Panc1 (cell line): ENCODE results near the gene HELB.

ENCODE experiments used
- CTCF ChIP-seq: fragments of 450-650 bp; IDR thresholded peaks from 2 replicates; pipeline ENCODE4 v1.5.1; 2017; ENCODE audit warnings: mild to moderate bottlenecking
- POLR2AphosphoS5 ChIP-seq: IDR thresholded peaks from 2 replicates; pipeline ENCODE4 v1.6.1; 2012; ENCODE audit warnings: mild to moderate bottlenecking, low read depth, low read length, moderate library complexity
- REST ChIP-seq, 2 experiments: IDR thresholded peaks; 2 replicates each; pipeline ENCODE4 v1.6.1; 2011 to 2012; ENCODE audit warnings: low read depth in 2 of 2, control low read depth in 1 of 2, low read length in 1 of 2, mild to moderate bottlenecking in 1 of 2, moderate library complexity in 1 of 2; ENCODE audit not compliant: insufficient read depth in 1 of 2
- SIN3A ChIP-seq: IDR thresholded peaks from 2 replicates; pipeline ENCODE4 v1.6.1; 2012; ENCODE audit warnings: low read depth, mild to moderate bottlenecking, low read length, moderate library complexity, borderline replicate concordance; ENCODE audit not compliant: insufficient read depth
- TCF7L2 ChIP-seq: IDR thresholded peaks from 2 replicates; pipeline ENCODE4 v1.6.1; 2011; ENCODE audit warnings: mild to moderate bottlenecking, low read depth, low read length, inconsistent platforms

DNA sequence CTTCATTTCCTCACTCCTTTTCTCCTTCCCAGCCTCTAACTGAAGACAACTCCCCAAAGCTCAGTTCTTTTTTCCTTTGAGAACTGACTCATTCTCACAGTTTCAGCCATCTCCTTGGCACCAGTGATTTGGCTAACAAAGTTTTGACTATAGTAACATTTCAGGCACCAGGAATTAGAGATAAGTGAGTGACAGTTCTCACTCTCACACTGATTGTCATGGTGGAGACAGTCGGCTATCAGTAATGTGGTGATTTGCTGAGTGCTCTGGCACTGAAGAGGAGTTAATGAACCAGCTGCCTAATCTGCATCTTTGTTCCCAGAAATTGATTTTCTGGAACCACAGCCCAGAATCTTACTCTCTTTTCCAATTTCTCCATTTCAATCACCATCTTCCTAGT, 29.5 kb downstream of the HELB start:
- TF ChIP-seq CTCF (no peak), POLR2AphosphoS5 (no peak), SIN3A (no peak), REST (IDR thresholded peaks at IDR 0.05; ENCODE audit: insufficient read depth in 1 of 2, low read depth in 2 of 2, low read length in 1 of 2) (no peak), TCF7L2 (no peak)
